GM13977 (cell line): ENCODE data around the gene DIAPH2.

ENCODE experiments used
- DNase-seq: peaks from one replicate; pipeline ENCODE4 v3.0.0; 2012; ENCODE audit warnings: low spot score
- in situ Hi-C: fragments of 300-500 bp; cut with MboI; formaldehyde crosslinking; loops from one replicate; pipeline ENCODE4 v1.12.0; 2022; ENCODE audit warnings: low sequenced_read_pairs, low pct_unique_long_range_greater_than_20kb, mixed read lengths, inconsistent platforms; ENCODE audit not compliant: unreplicated experiment
- TF ChIP-seq, protein P1 (sequence below): IDR thresholded peaks from 2 replicates; pipeline ENCODE4 v1.5.1; 2012; ENCODE audit warnings: mild to moderate bottlenecking, control low read depth; ENCODE audit not compliant: insufficient read depth; ENCODE audit errors: extremely low read depth, missing control alignments

DIAPH2 gene

DNA sequence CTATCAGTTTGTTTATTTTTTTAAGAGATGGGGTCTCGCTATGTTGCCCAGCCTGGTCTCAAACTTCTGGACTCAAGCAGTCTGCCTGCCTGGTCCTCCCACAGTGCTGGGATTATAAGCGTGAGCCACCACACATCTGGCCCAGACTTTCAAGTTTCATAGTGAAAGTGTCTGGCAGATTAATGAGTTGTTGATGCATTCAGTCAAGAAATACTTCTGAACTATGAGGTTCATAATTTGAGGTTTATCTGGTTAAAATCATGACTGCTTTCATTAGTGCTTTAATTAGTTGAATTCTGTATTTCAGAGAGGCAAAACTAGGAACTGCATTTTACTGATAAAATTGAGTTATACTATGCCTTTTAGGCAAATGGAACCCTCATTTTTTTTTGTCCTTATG, 837.7 kb downstream of the DIAPH2 start:
- no peak for DNase-seq
- TF ChIP-seq, protein P1, sequence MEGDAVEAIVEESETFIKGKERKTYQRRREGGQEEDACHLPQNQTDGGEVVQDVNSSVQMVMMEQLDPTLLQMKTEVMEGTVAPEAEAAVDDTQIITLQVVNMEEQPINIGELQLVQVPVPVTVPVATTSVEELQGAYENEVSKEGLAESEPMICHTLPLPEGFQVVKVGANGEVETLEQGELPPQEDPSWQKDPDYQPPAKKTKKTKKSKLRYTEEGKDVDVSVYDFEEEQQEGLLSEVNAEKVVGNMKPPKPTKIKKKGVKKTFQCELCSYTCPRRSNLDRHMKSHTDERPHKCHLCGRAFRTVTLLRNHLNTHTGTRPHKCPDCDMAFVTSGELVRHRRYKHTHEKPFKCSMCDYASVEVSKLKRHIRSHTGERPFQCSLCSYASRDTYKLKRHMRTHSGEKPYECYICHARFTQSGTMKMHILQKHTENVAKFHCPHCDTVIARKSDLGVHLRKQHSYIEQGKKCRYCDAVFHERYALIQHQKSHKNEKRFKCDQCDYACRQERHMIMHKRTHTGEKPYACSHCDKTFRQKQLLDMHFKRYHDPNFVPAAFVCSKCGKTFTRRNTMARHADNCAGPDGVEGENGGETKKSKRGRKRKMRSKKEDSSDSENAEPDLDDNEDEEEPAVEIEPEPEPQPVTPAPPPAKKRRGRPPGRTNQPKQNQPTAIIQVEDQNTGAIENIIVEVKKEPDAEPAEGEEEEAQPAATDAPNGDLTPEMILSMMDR = no peak
- in situ Hi-C loops = no loop called here

DNA sequence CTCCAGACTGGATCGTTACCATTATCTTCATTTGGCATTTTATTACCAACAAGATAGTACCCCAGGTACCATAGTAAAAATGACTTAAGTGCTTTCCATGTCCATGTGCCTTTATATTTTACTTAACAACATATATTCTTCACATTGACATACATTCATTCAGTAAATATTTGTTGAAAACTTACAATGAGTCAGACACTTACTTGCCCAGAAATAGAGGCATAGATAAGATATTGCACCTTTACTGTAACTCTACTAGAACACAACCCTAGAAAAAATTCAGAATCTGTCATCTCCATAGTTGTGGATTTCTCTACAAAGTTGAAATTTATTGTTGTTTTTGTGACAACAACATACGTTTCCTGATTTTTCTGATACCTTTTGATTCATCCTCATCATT, 839.7 kb downstream of the DIAPH2 start:
- DNase-seq = no peak
- TF ChIP-seq, protein P1 = no peak

DNA sequence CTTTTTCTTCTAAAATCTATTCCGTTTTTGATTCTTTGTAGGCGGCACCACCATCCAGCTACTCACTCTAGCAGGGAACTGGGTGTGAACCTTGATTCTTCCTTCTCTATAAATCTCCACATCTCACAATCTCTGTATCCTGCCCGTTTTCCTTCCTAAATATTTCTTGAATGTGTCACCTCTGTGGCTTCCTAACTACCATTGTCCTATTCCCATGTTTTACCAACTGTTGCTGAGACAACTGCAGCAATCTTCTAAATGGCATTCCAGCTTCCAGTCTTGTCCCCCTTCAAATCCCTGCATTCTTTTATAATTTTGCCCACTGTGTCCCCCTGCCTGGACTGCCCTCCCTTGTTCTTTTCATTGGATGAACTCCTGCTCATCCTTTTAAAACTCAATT, 840.4 kb downstream of the DIAPH2 start:
- in situ Hi-C loops = no loop called here
- no peak for DNase-seq

More for the DNA sequence above, 839.7 kb downstream of the DIAPH2 start:
- in situ Hi-C loops = no loop called here

DNA sequence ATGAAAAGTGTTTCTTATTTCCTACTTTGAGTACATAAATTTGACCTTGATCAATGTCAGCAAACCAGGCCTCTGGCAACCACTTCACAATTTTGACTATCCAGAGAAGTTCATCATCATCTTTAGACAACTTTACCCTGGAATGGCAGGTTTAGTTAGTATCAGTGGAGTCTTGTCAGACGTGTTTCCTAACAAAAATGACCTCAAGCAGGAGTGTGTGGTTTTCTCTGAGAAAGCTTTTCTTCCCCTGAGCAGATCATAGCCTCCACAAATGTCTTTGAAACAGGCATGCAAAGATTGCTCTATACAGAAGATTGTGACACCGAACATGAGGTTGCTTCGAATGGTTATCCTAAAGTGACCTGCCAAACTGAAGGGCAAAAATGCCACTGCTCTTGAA, 841.3 kb downstream of the DIAPH2 start:
- TF ChIP-seq, protein P1 = no peak
- DNase-seq = no peak
- in situ Hi-C loops = no loop called here

More for the DNA sequence above, 840.4 kb downstream of the DIAPH2 start:
- TF ChIP-seq, protein P1 = no peak

DNA sequence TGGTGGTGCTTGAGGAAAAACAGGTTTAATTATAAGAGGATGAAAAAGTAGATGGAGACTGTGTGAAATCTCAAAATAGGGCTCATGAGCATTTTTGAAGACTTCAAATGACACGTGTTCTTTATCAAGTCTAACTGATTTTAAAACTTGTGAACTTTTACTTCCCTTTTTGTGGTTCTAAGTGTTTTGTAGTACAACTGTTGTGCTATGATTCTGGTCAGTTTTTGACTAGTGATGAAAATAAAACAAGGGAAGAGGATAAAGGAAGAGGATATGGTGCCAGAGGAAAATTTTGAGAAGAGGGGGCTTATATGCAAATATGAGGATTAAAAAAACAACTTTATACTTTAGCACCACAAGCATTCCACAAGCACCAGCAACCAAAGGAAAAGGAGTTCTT, 843.1 kb downstream of the DIAPH2 start:
- TF ChIP-seq, protein P1 = no peak
- in situ Hi-C loops = no loop called here
- DNase-seq = no peak

DNA sequence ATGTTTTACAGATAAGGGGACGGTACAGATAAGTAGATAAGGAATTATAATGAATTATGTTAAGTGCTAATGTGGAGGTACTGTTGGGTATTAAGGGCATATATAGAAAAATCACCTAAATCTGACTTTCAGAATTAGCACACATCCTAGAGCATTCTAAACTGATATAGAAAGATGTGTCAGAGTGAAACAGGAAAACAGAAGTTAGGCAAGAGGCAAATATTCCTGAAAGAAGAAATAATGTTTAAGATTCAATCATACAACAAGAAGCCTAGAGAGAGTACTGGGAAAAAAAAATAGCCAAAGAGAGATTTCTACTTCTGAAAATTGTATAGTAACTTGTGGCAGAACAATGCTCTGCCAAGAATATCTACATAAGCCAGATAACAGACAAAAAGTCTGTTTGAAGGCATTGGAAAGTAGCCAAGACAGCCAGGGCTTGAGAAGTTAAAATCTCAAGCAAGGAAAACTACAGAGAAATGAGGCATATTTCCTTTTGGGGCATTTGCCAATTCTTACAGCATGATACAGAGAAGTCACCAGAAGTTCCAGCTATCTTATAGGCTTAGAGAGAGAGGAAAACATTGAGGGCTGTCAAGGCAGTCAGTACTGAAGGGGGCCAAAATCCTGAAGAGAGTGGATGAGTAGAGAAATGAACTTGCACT, 845.0 kb downstream of the DIAPH2 start:
- in situ Hi-C loops = no loop called here
- DNase-seq = no peak

More for the DNA sequence above, 845.0 kb downstream of the DIAPH2 start:
- TF ChIP-seq, protein P1 = no peak
